ENCODE data around the gene CACNA1C. TPM values are rescaled to one million over a fixed set of nuclear protein-coding genes. Genes with fewer than 3 reads are reported as not detected.
"Not testable (repeated sequence)": the region's sequence is repeated elsewhere in the genome, so short reads cannot be mapped to it uniquely, and the experiment has no call there.

Gene CACNA1C
- total RNA-seq, 2 donors from 2014 or later = 0.05 to 0.31 TPM

GRCh38 chr12:2488131-2488530, 435.3 kb downstream of the CACNA1C start:
- no peaks in the 10 kb centered on the region for H3K36me3 Mint-ChIP-seq
- no peak overlapping the region for H3K27ac Mint-ChIP-seq
- DNase-seq (ENCODE audit: low spot score in 2 of 2) (no peak), ATAC-seq (no peak)
- no peaks in the 10 kb centered on the region for H3K9me3 Mint-ChIP-seq

GRCh38 chr12:2488596-2488995, 435.8 kb downstream of the CACNA1C start:
- no peaks in the 10 kb centered on the region for H3K9me3 Mint-ChIP-seq
- no peak for ATAC-seq
- no peaks in the 10 kb centered on the region for H3K36me3 Mint-ChIP-seq
- no peak for DNase-seq (ENCODE audit: low spot score in 2 of 2)
- H3K27ac Mint-ChIP-seq = no peak overlapping the region

DNA sequence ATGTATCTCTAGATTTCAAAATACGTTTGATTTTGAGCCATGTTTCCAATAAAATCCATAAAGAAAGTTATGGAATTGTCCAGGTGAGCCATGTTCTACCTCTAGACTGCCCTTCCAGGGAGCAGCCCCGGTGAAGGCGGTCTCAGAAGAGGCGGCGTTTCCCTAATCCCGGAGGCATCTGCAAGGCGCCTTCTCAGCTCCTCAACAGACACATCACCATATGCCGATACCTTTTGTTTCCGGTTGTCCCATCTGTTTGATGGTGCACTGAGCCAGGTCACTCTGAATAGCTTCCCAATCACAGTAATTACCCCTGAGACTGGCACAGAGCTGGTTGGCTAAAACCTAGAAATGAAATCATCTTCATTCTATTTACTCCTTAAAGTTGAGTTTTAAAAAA, 436.5 kb downstream of the CACNA1C start:
- no peaks in the 10 kb centered on the region for H3K36me3 Mint-ChIP-seq
- no peak for ATAC-seq
- H3K27ac Mint-ChIP-seq = no peak overlapping the region
- no peaks in the 10 kb centered on the region for H3K9me3 Mint-ChIP-seq
- DNase-seq (ENCODE audit: low spot score in 2 of 2) = no peak

- Mint-ChIP-seq H3K9me3 (no peaks in the 10 kb centered on the region), H3K36me3 (no peaks in the 10 kb centered on the region), H3K27ac (no peak overlapping the region)
- DNase-seq (ENCODE audit: low spot score in 2 of 2) (no peak), ATAC-seq (no peak)
These were observed 438.0 kb downstream of the CACNA1C start for GRCh38 chr12:2490831-2491230.

- not testable (repeated sequence) for ATAC-seq; H3K36me3 Mint-ChIP-seq; H3K27ac Mint-ChIP-seq; H3K9me3 Mint-ChIP-seq; DNase-seq (ENCODE audit: low spot score in 2 of 2)
These were observed 438.6 kb downstream of the CACNA1C start for GRCh38 chr12:2491349-2491748.

GRCh38 chr12:2492236-2492635, 439.4 kb downstream of the CACNA1C start:
- ATAC-seq (no peak), DNase-seq (ENCODE audit: low spot score in 2 of 2) (no peak)
- H3K9me3 Mint-ChIP-seq = no peaks in the 10 kb centered on the region
- H3K36me3 Mint-ChIP-seq = no peaks in the 10 kb centered on the region
- no peak overlapping the region for H3K27ac Mint-ChIP-seq

- H3K36me3 Mint-ChIP-seq = no peaks in the 10 kb centered on the region
- H3K27ac Mint-ChIP-seq = peak overlapping the region in 1 of 2 donors; percentile 58
- no peaks in the 10 kb centered on the region for H3K9me3 Mint-ChIP-seq
- no peak for ATAC-seq
- no peak for DNase-seq (ENCODE audit: low spot score in 2 of 2)
These were observed 440.3 kb downstream of the CACNA1C start for GRCh38 chr12:2493086-2493485.

GRCh38 chr12:2494486-2495192, 441.9 kb downstream of the CACNA1C start:
- Mint-ChIP-seq H3K27ac (no peak overlapping the region), H3K36me3 (no peaks in the 10 kb centered on the region)
- no peak for ATAC-seq

GRCh38 chr12:2495417-2496112, 442.8 kb downstream of the CACNA1C start:
- no peak for DNase-seq (ENCODE audit: low spot score in 2 of 2)
- Mint-ChIP-seq H3K27ac (no peak overlapping the region), H3K9me3 (no peaks in the 10 kb centered on the region), H3K36me3 (no peaks in the 10 kb centered on the region)
- ATAC-seq = no peak

More at GRCh38 chr12:2494486-2495192, 441.9 kb downstream of the CACNA1C start:
- no peak for DNase-seq (ENCODE audit: low spot score in 2 of 2)
- no peaks in the 10 kb centered on the region for H3K9me3 Mint-ChIP-seq

GRCh38 chr12:2498964-2499500, 446.2 kb downstream of the CACNA1C start:
- H3K27ac Mint-ChIP-seq = no peak overlapping the region
- no peaks in the 10 kb centered on the region for H3K36me3 Mint-ChIP-seq
- no peak for ATAC-seq
- H3K9me3 Mint-ChIP-seq = no peaks in the 10 kb centered on the region
- DNase-seq (ENCODE audit: low spot score in 2 of 2) = no peak

- DNase-seq (ENCODE audit: low spot score in 2 of 2) (no peak), ATAC-seq (no peak)
- H3K9me3 Mint-ChIP-seq = no peaks in the 10 kb centered on the region
- H3K27ac Mint-ChIP-seq = no peak overlapping the region
- H3K36me3 Mint-ChIP-seq = no peaks in the 10 kb centered on the region
These were observed 448.8 kb downstream of the CACNA1C start for GRCh38 chr12:2501464-2502191.

GRCh38 chr12:2503036-2503435, 450.2 kb downstream of the CACNA1C start:
- no peak overlapping the region for H3K27ac Mint-ChIP-seq
- ATAC-seq = no peak
- H3K9me3 Mint-ChIP-seq = no peaks in the 10 kb centered on the region
- no peak for DNase-seq (ENCODE audit: low spot score in 2 of 2)
- no peaks in the 10 kb centered on the region for H3K36me3 Mint-ChIP-seq

DNA sequence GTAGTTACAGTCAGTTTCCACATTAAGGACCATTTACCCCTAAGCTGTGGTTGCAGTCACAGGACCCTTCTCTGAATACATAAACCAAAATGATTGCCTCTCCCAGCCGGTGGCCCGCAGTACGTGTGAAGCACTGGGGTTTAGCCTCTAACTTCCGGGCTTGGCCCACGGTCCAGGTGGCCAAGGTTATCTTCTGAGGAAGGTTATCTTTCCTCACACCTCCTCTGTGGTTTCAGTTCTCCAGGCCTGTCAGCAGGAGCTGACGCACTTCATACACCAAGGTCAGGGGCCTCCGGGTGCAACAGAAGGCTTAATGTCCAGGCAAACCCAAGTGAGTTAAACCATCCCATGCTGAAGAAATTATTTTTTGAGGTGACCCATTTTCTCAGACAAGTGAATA, 451.0 kb downstream of the CACNA1C start:
- DNase-seq (ENCODE audit: low spot score in 2 of 2) = no peak
- H3K36me3 Mint-ChIP-seq = no peaks in the 10 kb centered on the region

GRCh38 chr12:2504577-2504976, 451.8 kb downstream of the CACNA1C start:
- no peak for ATAC-seq
- Mint-ChIP-seq H3K36me3 (no peaks in the 10 kb centered on the region), H3K27ac (no peak overlapping the region), H3K9me3 (no peaks in the 10 kb centered on the region)
- no peak for DNase-seq (ENCODE audit: low spot score in 2 of 2)

More for the DNA sequence above, 451.0 kb downstream of the CACNA1C start:
- no peaks in the 10 kb centered on the region for H3K9me3 Mint-ChIP-seq
- ATAC-seq = no peak
- no peak overlapping the region for H3K27ac Mint-ChIP-seq

DNA sequence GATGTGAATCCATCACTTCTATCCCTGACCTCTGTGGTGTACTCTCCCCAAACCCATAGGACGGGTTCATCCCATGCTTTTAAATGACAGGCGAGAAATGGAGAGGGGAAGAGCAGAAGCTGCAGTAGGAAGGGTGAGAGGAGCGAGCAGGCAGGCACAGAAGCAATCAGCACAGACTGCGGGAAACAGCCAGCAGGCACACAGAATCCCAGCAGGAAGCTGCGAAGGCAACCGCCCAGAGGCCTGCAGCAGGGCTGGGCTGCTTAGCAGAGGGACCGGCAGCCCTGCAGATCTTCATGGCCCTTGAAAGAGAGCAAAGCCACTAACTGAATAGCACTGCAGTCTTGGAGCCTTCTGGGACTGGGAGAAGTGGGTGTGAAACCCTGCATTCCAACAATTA, 455.0 kb downstream of the CACNA1C start:
- Mint-ChIP-seq H3K9me3 (no peaks in the 10 kb centered on the region), H3K36me3 (no peaks in the 10 kb centered on the region), H3K27ac (no peak overlapping the region)
- DNase-seq (ENCODE audit: low spot score in 2 of 2) (no peak), ATAC-seq (no peak)

DNA sequence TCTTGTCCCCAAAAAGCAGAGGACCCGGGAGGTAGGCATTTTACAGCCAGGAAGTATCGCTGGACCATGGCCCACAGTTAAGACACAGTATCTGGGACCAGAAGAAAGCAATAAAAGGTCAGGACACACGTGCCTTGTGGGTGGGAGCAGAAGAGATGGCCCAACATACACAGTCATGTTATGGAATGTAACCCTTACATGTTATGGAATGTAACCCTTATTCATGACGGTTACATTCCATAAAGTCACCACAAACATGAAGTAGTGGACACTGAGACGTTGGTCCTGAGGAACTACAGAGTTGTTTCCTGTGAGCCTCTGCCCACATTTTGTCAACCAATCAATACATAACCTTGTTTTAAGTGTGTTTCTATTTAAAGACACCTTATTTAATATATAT, 456.4 kb downstream of the CACNA1C start:
- no peak overlapping the region for H3K27ac Mint-ChIP-seq

DNA sequence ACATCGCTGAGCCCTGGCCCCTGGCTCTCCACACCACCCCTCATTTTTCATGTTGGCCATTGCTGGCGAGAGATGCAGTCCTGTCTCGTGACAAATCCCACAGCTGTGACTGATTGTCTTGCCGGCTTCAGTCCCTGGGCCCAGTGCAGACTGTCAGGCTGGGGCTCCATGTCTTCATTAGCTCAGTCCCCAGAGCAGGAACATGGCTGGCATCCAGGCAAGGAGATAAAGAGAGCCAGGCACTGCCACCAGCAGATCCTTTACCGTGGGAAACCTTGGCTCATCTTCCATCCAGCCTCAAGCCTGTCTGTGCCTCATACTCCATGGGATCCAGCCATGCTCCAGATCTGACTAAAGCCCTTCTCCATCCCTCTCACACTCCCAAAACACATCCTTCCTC, 457.3 kb downstream of the CACNA1C start:
- no peaks in the 10 kb centered on the region for H3K9me3 Mint-ChIP-seq
- no peaks in the 10 kb centered on the region for H3K36me3 Mint-ChIP-seq
- H3K27ac Mint-ChIP-seq = no peak overlapping the region
- ATAC-seq (no peak), DNase-seq (ENCODE audit: low spot score in 2 of 2) (no peak)

More for the DNA sequence above, 456.4 kb downstream of the CACNA1C start:
- no peaks in the 10 kb centered on the region for H3K36me3 Mint-ChIP-seq
- no peak for DNase-seq (ENCODE audit: low spot score in 2 of 2)
- no peaks in the 10 kb centered on the region for H3K9me3 Mint-ChIP-seq
- ATAC-seq = no peak

All from activated naive CD4-positive, alpha-beta T cell treated with anti-CD3 and anti-CD28 coated beads, Interleukin-2, amount 50 U/mL, for 72 hours (primary cell).